Stimulated activated CD4-positive, alpha-beta T cell treated with anti-CD3 and anti-CD28 coated beads, Interleukin-4, amount 100 ng/mL, for 48 hours (primary cell): Measurements from ENCODE around the gene FRMPD3.

Experiments
- DNase-seq, 2 donors: peaks; one replicate each; pipeline ENCODE4 v3.0.0-alpha.2; 2020; ENCODE audit warnings: low read depth in 2 of 2

FRMPD3 gene

GRCh38 chrX:107480272-107480671 lies 30.8 kb downstream of the FRMPD3 start:
- DNase-seq, result no peak

DNA sequence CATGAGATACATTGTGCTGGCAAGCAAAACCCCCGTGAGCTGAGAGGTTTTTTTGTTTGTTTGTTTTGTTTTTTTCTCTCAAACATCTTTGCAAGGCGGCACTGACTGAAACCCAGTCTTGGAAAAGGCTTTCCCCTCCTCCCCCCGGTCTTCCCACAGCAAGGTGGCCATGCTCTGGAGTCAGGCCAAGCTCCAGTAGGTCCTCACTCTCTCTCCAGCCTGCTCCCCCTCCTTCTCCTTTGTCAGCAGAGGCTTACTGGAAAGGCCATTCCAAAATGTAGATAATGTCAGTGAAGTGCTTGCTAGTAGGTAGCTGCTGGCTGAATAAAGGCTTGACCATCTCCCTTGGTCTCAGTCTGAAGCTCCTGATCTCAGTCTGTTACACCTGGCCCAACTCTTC lies 32.6 kb downstream of the FRMPD3 start:
- no peak for DNase-seq

- no peak for DNase-seq
Measured at GRCh38 chrX:107484002-107484726, 34.7 kb downstream of the FRMPD3 start.

- DNase-seq, result no peak
Measured at GRCh38 chrX:107485013-107485412, 35.6 kb downstream of the FRMPD3 start.

DNA sequence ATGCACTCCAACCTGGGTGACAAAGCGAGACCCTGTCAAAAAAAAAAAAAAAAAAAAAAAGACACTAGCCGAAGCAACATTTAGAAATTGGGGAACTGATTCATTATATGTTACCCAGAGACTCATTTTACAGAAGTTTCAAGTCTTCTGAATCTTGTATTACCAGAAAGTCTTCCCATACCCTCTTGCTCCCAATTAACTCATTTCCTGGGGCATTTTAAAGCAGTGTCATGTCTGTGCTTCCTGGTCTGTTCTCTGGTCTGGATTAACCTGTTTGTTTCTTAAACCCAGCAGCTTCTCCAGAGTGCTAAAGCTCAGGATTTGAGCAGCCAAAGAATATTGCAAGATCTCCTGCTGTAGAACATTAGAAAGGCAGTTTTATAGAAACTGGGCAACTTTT lies 43.7 kb downstream of the FRMPD3 start:
- DNase-seq, result no peak

GRCh38 chrX:107496786-107497185 lies 47.3 kb downstream of the FRMPD3 start:
- no peak for DNase-seq
